ENCODE results near the gene PDE4DIP.
"Not testable (repeated sequence)": the region's sequence is repeated elsewhere in the genome, so short reads cannot be mapped to it uniquely, and the experiment has no call there.

PDE4DIP gene

GRCh38 chr1:149012599-149012998 lies 168.4 kb downstream of the PDE4DIP start:
- H3K4me1 Mint-ChIP-seq (ENCODE audit: low read depth); H3K27me3 Mint-ChIP-seq (ENCODE audit: low read depth); H3K4me3 Mint-ChIP-seq; H3K27ac Mint-ChIP-seq; H3K36me3 Mint-ChIP-seq (ENCODE audit: low read depth); H3K9me3 Mint-ChIP-seq: not testable (repeated sequence)

DNA sequence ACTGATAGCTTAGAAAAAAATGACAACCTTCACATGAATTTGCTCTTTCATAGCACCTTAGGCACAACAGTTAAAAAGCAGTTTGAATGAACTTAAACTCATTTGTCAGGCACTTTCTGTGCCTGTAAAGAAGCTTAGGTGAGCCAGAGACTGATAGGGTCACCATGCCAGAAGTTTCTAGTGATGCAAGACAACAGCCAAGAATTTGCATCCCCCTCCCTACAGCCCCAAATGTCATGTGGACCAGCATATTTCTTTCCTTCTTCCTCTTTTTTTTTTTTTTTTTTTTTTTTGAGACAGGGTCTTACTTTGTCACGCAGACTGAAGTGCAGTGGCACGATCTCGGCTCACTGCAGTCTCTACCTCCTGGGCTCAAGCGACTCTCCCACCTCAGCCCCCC lies 169.3 kb downstream of the PDE4DIP start:
- H3K27ac Mint-ChIP-seq; H3K27me3 Mint-ChIP-seq (ENCODE audit: low read depth); H3K4me3 Mint-ChIP-seq; H3K9me3 Mint-ChIP-seq; H3K36me3 Mint-ChIP-seq (ENCODE audit: low read depth); H3K4me1 Mint-ChIP-seq (ENCODE audit: low read depth): not testable (repeated sequence)

- not testable (repeated sequence) for H3K9me3 Mint-ChIP-seq; H3K4me3 Mint-ChIP-seq; H3K36me3 Mint-ChIP-seq (ENCODE audit: low read depth); H3K27me3 Mint-ChIP-seq (ENCODE audit: low read depth); H3K27ac Mint-ChIP-seq; H3K4me1 Mint-ChIP-seq (ENCODE audit: low read depth)
These were observed 171.3 kb downstream of the PDE4DIP start for GRCh38 chr1:149015522-149015921.

DNA sequence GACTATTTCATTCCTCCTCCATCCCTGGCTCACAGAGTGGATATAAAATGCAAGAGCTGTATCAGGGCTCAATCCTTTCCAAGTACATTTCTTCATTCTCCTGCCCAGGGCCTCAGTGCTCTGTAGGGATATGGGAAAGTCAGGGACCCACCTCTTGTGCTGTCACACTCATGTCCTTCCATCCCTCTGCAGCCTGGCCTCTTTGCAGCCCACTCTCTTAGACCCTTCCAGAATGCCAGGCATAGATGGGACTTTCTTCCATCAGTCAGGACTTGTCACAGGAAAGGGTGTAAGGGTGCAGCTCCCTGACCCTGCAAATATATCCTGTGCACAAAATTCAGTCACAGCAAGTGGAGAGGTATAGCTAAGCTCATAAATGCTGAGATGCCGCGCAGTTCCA lies 172.4 kb downstream of the PDE4DIP start:
- H3K27me3 Mint-ChIP-seq (ENCODE audit: low read depth); H3K27ac Mint-ChIP-seq; H3K4me1 Mint-ChIP-seq (ENCODE audit: low read depth); H3K36me3 Mint-ChIP-seq (ENCODE audit: low read depth); H3K4me3 Mint-ChIP-seq; H3K9me3 Mint-ChIP-seq: not testable (repeated sequence)

GRCh38 chr1:149018577-149018976 lies 174.3 kb downstream of the PDE4DIP start:
- not testable (repeated sequence) for H3K4me3 Mint-ChIP-seq; H3K9me3 Mint-ChIP-seq; H3K4me1 Mint-ChIP-seq (ENCODE audit: low read depth); H3K27me3 Mint-ChIP-seq (ENCODE audit: low read depth); H3K36me3 Mint-ChIP-seq (ENCODE audit: low read depth); H3K27ac Mint-ChIP-seq

DNA sequence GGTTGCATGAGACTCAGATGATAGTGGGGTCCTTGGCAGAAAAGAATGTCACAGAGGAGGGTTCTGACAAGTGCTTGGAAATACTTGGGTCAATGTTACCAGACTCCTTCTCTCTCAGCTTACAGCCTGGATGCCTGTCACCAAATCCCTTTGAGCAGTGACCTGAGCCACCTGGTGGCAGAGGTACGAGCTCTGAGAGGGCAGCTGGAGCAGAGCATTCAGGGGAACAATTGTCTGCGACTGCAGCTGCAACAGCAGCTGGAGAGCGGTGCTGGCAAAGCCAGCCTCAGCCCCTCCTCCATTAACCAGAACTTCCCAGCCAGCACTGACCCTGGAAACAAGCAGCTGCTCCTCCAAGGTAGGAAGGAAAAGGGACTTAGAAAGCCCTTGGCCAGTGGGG lies 180.1 kb downstream of the PDE4DIP start:
- not testable (repeated sequence) for H3K27me3 Mint-ChIP-seq (ENCODE audit: low read depth); H3K4me3 Mint-ChIP-seq; H3K4me1 Mint-ChIP-seq (ENCODE audit: low read depth); H3K9me3 Mint-ChIP-seq; H3K36me3 Mint-ChIP-seq (ENCODE audit: low read depth); H3K27ac Mint-ChIP-seq

GRCh38 chr1:149033916-149034315 lies 189.7 kb downstream of the PDE4DIP start:
- not testable (repeated sequence) for H3K27me3 Mint-ChIP-seq (ENCODE audit: low read depth); H3K9me3 Mint-ChIP-seq; H3K27ac Mint-ChIP-seq; H3K36me3 Mint-ChIP-seq (ENCODE audit: low read depth); H3K4me1 Mint-ChIP-seq (ENCODE audit: low read depth); H3K4me3 Mint-ChIP-seq

DNA sequence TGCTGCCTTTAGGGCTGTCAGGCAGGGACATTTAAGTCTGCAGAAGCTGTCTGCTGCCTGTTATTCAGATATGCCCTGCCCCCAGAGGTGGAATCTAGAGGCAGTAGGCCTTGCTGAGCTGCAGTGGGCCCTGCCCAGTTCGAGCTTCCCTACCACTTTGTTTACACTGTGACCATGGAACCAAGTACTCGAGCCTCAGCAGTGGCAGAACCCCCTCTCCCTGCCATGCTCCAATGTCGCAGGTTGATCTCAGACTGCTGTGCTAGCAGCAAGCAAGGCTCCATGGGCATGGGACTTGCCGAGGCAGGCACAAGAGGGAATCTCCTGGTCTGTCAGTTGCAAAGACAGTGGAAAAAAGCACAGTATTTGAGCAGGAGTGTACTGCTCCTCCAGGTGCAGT lies 198.8 kb downstream of the PDE4DIP start:
- H3K27me3 Mint-ChIP-seq (ENCODE audit: low read depth); H3K4me3 Mint-ChIP-seq; H3K36me3 Mint-ChIP-seq (ENCODE audit: low read depth); H3K27ac Mint-ChIP-seq; H3K4me1 Mint-ChIP-seq (ENCODE audit: low read depth): not testable (repeated sequence)
- H3K9me3 Mint-ChIP-seq, result peaks cover 11% of the 10 kb centered on the region

- not testable (repeated sequence) for H3K36me3 Mint-ChIP-seq (ENCODE audit: low read depth); H3K4me1 Mint-ChIP-seq (ENCODE audit: low read depth); H3K27ac Mint-ChIP-seq; H3K27me3 Mint-ChIP-seq (ENCODE audit: low read depth); H3K9me3 Mint-ChIP-seq; H3K4me3 Mint-ChIP-seq
These were observed 220.4 kb downstream of the PDE4DIP start for GRCh38 chr1:149064611-149065010.

GRCh38 chr1:149075505-149076127 lies 231.4 kb downstream of the PDE4DIP start:
- not testable (repeated sequence) for H3K27ac Mint-ChIP-seq; H3K27me3 Mint-ChIP-seq (ENCODE audit: low read depth); H3K36me3 Mint-ChIP-seq (ENCODE audit: low read depth); H3K4me3 Mint-ChIP-seq; H3K4me1 Mint-ChIP-seq (ENCODE audit: low read depth); H3K9me3 Mint-ChIP-seq

Data from T-helper 1 cell treated with Interleukin-12 subunit alpha and Interleukin-12 subunit beta and Interleukin-4 antibody, amounts not matched to agents 30 μg/mL and 1 μg/mL, for 36 hours (primary cell).